Gastroesophageal sphincter (tissue), 4 donors: ENCODE data around the gene CRY2. TPM values are rescaled to one million over a fixed set of nuclear protein-coding genes. Genes with fewer than 3 reads are reported as not detected.

Experiments
- ATAC-seq: fragments of 150-250 bp; one replicate; pipeline ENCODE4 v1.9.1; 2016; ENCODE audit warnings: mild to moderate bottlenecking, moderate library complexity
- H3K27ac ChIP-seq, 4 donors: fragments of 200-600 bp; sonication (generic) in 3 of 4; 1 replicate in 3 of 4; 2 replicates in 1 of 4; pipeline ENCODE4 v1.5.1; 2016 to 2019
- H3K27me3 ChIP-seq: fragments of 200-600 bp; sonication (generic); one replicate; pipeline ENCODE4 v1.5.1; 2019
- H3K36me3 ChIP-seq, 2 donors: fragments of 200-600 bp; sonication (generic); one replicate each; pipeline ENCODE4 v1.5.1; 2019; ENCODE audit warnings: control low read depth in 1 of 2
- H3K4me1 ChIP-seq, 3 donors: fragments of 200-600 bp; sonication (generic); 1 replicate in 2 of 3; 2 replicates in 1 of 3; pipeline ENCODE4 v1.5.1; 2016 to 2019; ENCODE audit warnings: control low read depth in 2 of 3
- H3K4me3 ChIP-seq, 2 donors: fragments of 200-600 bp; sonication (generic); one replicate each; pipeline ENCODE4 v1.5.1; 2019; ENCODE audit warnings: mild to moderate bottlenecking in 1 of 2, moderate library complexity in 1 of 2
- H3K9me3 ChIP-seq, 3 donors: fragments of 200-600 bp; sonication (generic); one replicate each; pipeline ENCODE4 v1.5.1; 2017 to 2019; ENCODE audit warnings: control low read depth in 2 of 3
- EP300 ChIP-seq: sonication (generic); formaldehyde crosslinking; IDR thresholded peaks from one replicate; pipeline ENCODE4 v1.6.1; 2017; ENCODE audit warnings: antibody characterized with exemption, mild to moderate bottlenecking
- POLR2A ChIP-seq, 2 donors: fragments of 450-650 bp; IDR thresholded peaks; one replicate each; pipeline ENCODE4 v1.6.1; 2017; ENCODE audit warnings: antibody characterized with exemption in 2 of 2, mild to moderate bottlenecking in 2 of 2, moderate library complexity in 1 of 2
- POLR2AphosphoS5 ChIP-seq: sonication (generic); formaldehyde crosslinking; IDR thresholded peaks from one replicate; pipeline ENCODE4 v1.6.1; 2017; ENCODE audit warnings: antibody characterized with exemption
- WGBS, 2 donors: methylation state at CpG; one replicate each; pipeline ENCODE4 v1.1.5; 2018; ENCODE audit warnings: low coverage in 1 of 2; 5-methylcytosine and 5-hydroxymethylcytosine counted together
- total RNA-seq, 4 donors: library from RNA; depleted of rRNA; stranded (reverse); fragments of >200 nt; gene quantifications; one replicate each; pipeline ENCODE4 v1.1.0, GENCODE V29; 2016
- TF ChIP-seq, protein P1 (sequence below), 4 experiments: fragments of 200-600 bp in 2 of 4; fragments of 450-650 bp in 2 of 4; sonication (generic) in 1 of 4; IDR thresholded peaks; one replicate each; pipeline ENCODE4 v1.5.1; 2017 to 2019; ENCODE audit warnings: antibody characterized with exemption in 4 of 4, mild to moderate bottlenecking in 2 of 4, moderate library complexity in 2 of 4

Gene CRY2
- total RNA-seq, 4 donors from 2014 or later = 38.8 to 82.0 (median 47.7) TPM

DNA sequence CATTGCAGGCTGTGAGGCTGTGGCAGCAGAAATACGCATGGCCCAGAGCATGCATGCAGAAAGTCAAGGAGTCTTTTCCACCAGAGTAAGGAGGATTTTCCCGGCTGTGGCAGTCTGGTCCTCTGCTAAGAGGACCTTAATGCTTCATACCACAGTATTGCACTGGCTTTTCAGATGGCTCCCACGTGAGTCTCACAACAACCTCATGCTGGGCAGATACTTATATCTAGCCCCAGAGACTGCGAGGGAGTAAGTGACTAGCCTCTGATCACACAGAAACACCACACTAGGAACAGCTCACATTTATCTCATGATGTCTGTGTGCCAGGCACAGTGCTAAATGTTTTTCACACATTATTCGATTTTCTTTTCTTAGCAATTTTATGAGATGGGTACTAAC is 8.0 kb downstream of the CRY2 start:
- no peak for ATAC-seq
- 56 to 80% methylated on average over 2 to 4 of the region's 5 CpGs for WGBS, 2 donors
- Histone ChIP-seq H3K4me1 (peaks cover 55 to 100% (median 94%) of the 10 kb centered on the region in 3 donors), H3K27me3 (no peaks in the 10 kb centered on the region), H3K27ac (peak overlapping the region; percentile 89 to 99 (median 94)), H3K4me3 (no peak overlapping the region), H3K36me3 (peaks cover 0 to 32% of the 10 kb centered on the region in 2 donors), H3K9me3 (no peaks in the 10 kb centered on the region)
- TF ChIP-seq POLR2AphosphoS5 (no peak), POLR2A (IDR thresholded peaks at IDR 0.05) (no peak), EP300 (no peak)
- TF ChIP-seq, protein P1, sequence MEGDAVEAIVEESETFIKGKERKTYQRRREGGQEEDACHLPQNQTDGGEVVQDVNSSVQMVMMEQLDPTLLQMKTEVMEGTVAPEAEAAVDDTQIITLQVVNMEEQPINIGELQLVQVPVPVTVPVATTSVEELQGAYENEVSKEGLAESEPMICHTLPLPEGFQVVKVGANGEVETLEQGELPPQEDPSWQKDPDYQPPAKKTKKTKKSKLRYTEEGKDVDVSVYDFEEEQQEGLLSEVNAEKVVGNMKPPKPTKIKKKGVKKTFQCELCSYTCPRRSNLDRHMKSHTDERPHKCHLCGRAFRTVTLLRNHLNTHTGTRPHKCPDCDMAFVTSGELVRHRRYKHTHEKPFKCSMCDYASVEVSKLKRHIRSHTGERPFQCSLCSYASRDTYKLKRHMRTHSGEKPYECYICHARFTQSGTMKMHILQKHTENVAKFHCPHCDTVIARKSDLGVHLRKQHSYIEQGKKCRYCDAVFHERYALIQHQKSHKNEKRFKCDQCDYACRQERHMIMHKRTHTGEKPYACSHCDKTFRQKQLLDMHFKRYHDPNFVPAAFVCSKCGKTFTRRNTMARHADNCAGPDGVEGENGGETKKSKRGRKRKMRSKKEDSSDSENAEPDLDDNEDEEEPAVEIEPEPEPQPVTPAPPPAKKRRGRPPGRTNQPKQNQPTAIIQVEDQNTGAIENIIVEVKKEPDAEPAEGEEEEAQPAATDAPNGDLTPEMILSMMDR (IDR thresholded peaks at IDR 0.05) = no peak

DNA sequence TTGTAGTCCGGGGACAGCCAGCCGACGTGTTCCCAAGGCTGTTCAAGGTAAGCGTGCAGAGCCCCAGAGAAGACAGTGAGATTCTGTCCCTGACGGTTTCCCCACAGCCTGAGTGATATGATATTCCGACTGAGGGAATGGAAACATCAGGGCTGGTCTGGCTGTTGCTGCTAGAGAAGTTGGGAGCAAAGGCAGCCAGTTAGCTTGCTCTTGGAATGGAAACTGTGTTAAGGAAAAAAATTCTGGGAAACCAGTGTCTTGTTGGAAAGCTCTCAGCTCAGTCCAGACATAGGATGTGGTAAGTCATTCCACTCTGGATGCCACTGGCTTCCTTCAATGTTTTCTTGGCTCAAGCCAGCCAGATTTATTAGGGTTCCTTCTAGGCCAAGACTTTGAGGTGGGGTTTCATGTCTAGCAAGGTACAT is 8.8 kb downstream of the CRY2 start:
- H3K4me1 ChIP-seq = peaks cover 56 to 99% (median 89%) of the 10 kb centered on the region in 3 donors
- H3K27ac ChIP-seq = peak overlapping the region; percentile 89 to 99 (median 94)
- H3K9me3 ChIP-seq = no peaks in the 10 kb centered on the region
- ATAC-seq = peak; percentile 5
- no peaks in the 10 kb centered on the region for H3K27me3 ChIP-seq
- peaks cover 0 to 40% of the 10 kb centered on the region in 2 donors for H3K36me3 ChIP-seq
- TF ChIP-seq POLR2AphosphoS5 = peak; percentile 54
- TF ChIP-seq POLR2A (IDR thresholded peaks at IDR 0.05) = no peak
- WGBS, 2 donors = 13% methylated on average over 1 of the region's 6 CpGs; no CpG with 5 or more reads in 1 of the 2 donors
- H3K4me3 ChIP-seq = no peak overlapping the region

DNA sequence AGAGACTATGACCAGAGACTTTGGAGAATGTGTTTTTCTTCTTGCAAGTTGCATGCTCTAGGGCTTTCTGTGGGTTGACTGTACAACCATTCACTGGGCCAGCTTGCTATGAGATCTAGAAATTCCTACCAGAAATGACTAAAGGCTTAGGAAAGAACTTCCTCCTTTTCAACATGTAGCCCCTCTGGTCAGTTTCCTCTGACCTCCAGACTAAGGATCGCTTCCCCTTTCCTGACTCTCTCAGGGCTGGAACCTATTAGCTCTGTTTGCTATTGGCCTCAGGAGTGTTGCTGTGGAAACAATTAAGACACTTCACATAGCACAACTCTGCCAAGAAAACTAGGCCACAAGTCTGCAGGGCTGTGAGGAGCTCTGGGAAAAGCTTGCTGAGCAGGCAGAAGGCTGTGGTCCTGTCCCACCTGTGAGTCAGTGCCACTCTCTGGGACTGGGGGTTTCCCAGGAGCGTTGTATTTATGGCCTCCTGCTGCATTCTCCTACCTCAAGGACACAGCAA is 10.7 kb downstream of the CRY2 start:
- peak overlapping the region; percentile 89 to 99 (median 94) for H3K27ac ChIP-seq
- no peaks in the 10 kb centered on the region for H3K27me3 ChIP-seq
- WGBS, 2 donors = 0 to 13% methylated on average over 1 to 2 of the region's 2 CpGs
- TF ChIP-seq POLR2A (IDR thresholded peaks at IDR 0.05) = no peak
- no peak overlapping the region for H3K4me3 ChIP-seq
- peaks cover 6 to 60% of the 10 kb centered on the region in 2 donors for H3K36me3 ChIP-seq
- H3K9me3 ChIP-seq = no peaks in the 10 kb centered on the region
- ATAC-seq = peak; percentile 56
- peaks cover 43 to 85% (median 72%) of the 10 kb centered on the region in 3 donors for H3K4me1 ChIP-seq

DNA sequence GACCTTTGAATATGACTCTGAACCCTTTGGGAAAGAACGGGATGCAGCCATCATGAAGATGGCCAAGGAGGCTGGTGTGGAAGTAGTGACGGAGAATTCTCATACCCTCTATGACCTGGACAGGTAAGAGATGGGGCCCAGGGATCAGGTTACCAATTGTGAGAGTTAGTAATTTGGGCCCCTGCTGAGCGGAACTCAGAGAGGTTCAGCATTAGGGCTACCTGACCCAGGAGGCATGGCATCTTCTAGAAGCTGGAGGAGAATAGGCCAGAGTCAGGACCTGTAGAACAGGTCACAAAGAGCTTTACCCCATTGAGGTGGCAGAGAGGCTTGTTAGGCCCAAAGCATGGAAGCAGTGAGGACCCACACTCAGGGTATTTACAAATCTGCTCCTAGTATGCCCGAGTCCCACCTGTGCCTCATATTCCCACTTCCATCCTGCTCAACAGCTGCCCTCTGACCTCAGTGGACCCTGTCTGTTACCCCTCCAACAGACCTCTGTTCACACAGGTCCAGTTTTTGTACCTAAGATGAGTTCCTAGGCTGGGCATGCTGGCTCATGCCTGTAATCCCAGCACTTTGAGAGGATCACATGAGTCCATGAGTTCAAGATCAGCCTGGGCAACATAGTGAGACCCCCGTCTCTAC is 11.6 kb downstream of the CRY2 start:
- H3K27me3 ChIP-seq = no peaks in the 10 kb centered on the region
- H3K4me1 ChIP-seq = peaks cover 37 to 79% (median 64%) of the 10 kb centered on the region in 3 donors
- no peak for ATAC-seq
- no peak overlapping the region for H3K4me3 ChIP-seq
- peaks cover 6 to 61% of the 10 kb centered on the region in 2 donors for H3K36me3 ChIP-seq
- H3K27ac ChIP-seq = peak overlapping the region; percentile 89 to 99 (median 94)
- 72 to 85% methylated on average over 3 to 4 of the region's 5 CpGs for WGBS, 2 donors
- TF ChIP-seq POLR2AphosphoS5 = no peak
- TF ChIP-seq POLR2A (IDR thresholded peaks at IDR 0.05) = no peak
- TF ChIP-seq EP300 = no peak
- TF ChIP-seq, protein P1 (IDR thresholded peaks at IDR 0.05) = no peak
- no peaks in the 10 kb centered on the region for H3K9me3 ChIP-seq

DNA sequence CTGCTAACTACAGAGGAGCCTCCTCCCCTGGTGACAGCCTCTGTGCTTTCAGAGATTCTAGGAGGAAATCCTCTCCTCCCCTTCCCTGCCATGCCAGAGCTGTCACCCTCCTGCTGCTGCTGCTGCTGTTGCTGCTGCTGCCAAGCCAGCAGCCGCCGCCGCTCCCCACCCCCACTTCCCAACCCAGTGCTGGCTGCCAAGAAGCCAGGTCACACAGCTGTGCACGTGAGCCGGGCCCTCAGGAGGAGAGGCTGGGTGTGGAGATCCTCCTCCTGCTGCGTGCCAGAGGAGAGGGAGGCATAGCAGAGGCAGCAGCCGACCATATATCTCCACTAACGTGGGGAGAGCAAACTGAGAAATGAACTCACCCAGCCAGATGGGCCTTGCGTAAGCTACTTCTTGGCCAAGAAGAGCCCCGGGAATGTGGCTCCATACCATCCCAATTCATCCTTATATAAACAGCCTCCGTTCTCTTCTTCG is 12.4 kb downstream of the CRY2 start:
- H3K4me1 ChIP-seq = peaks cover 35 to 75% (median 55%) of the 10 kb centered on the region in 3 donors
- no peaks in the 10 kb centered on the region for H3K27me3 ChIP-seq
- no peak overlapping the region for H3K4me3 ChIP-seq
- H3K36me3 ChIP-seq = peaks cover 6 to 69% of the 10 kb centered on the region in 2 donors
- H3K27ac ChIP-seq = peak overlapping the region; percentile 89 to 99 (median 94)
- ATAC-seq = peak; percentile 92
- H3K9me3 ChIP-seq = no peaks in the 10 kb centered on the region
- 6 to 10% methylated on average over 7 of the region's 12 CpGs for WGBS, 2 donors
- TF ChIP-seq POLR2AphosphoS5 (peak; percentile 91), POLR2A (IDR thresholded peaks at IDR 0.05) (no peak)

DNA sequence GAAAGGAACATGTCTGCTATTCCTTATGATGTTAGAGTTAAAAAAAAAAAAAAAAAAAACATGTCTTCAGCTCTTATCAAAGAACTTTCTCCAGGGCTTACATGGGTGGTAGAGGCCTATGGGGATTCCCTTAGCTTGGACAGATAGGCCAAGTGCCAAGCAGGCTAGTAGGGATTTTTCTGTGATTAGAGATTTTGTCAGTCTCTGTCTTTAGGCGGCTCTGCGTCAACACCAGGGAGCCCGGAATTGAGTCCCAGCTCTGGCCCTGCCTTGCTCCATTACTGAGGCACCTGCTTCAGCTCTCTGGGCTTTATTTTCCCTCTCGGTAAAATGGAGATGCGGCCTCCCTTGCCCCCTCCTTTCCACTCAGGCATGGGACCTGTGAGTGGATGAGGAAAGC is 13.1 kb downstream of the CRY2 start:
- Histone ChIP-seq H3K36me3 (peaks cover 6 to 75% of the 10 kb centered on the region in 2 donors), H3K4me3 (no peak overlapping the region), H3K4me1 (peaks cover 29 to 68% (median 49%) of the 10 kb centered on the region in 3 donors), H3K9me3 (no peaks in the 10 kb centered on the region), H3K27ac (peak overlapping the region; percentile 84 to 99 (median 94)), H3K27me3 (no peaks in the 10 kb centered on the region)
- 92 to 96% methylated on average over 3 to 4 of the region's 5 CpGs for WGBS, 2 donors
- TF ChIP-seq EP300 (no peak), POLR2AphosphoS5 (no peak), POLR2A (IDR thresholded peaks at IDR 0.05) (no peak)
- TF ChIP-seq, protein P1 (IDR thresholded peaks at IDR 0.05) = no peak
- ATAC-seq = no peak
